Measurements from ENCODE around the gene TXLNA.
"Not testable (repeated sequence)": the region's sequence is repeated elsewhere in the genome, so short reads cannot be mapped to it uniquely, and the experiment has no call there.

The TXLNA gene

GRCh38 chr1:32159189-32159588, 20.3 kb upstream of the TXLNA start:
- Histone ChIP-seq H3K27ac (no peak overlapping the region), H3K4me2 (no peak overlapping the region), H3K9ac (no peak overlapping the region), H3K4me3 (no peak overlapping the region), H4K20me1 (peaks cover 22% of the 10 kb centered on the region), H3K9me3 (no peaks in the 10 kb centered on the region), H3K36me3 (peaks cover 98% of the 10 kb centered on the region), H3K4me1 (no peaks in the 10 kb centered on the region), H3K27me3 (no peaks in the 10 kb centered on the region)
- no peak for TF ChIP-seq Cebpa-rat (IDR thresholded peaks at IDR 0.05)

GRCh38 chr1:32163405-32163804, 16.1 kb upstream of the TXLNA start:
- Histone ChIP-seq H3K36me3 (peaks cover 96% of the 10 kb centered on the region), H3K27me3 (no peaks in the 10 kb centered on the region), H3K9ac (no peak overlapping the region), H3K9me3 (no peaks in the 10 kb centered on the region), H3K4me2 (no peak overlapping the region), H4K20me1 (no peaks in the 10 kb centered on the region), H3K4me1 (no peaks in the 10 kb centered on the region), H3K4me3 (no peak overlapping the region), H3K27ac (no peak overlapping the region)
- no peak for TF ChIP-seq Cebpa-rat (IDR thresholded peaks at IDR 0.05)

- H4K20me1 ChIP-seq, H3K4me3 ChIP-seq, H3K27ac ChIP-seq, H3K9ac ChIP-seq, H3K4me1 ChIP-seq, H3K4me2 ChIP-seq, H3K9me3 ChIP-seq, H3K27me3 ChIP-seq: not testable (repeated sequence)
- H3K36me3 ChIP-seq: peaks cover 96% of the 10 kb centered on the region
Observed at GRCh38 chr1:32165633-32166032, 13.8 kb upstream of the TXLNA start.

- Histone ChIP-seq H3K4me3 (no peak overlapping the region), H3K4me2 (no peak overlapping the region), H3K36me3 (peaks cover 94% of the 10 kb centered on the region), H3K9me3 (no peaks in the 10 kb centered on the region), H4K20me1 (no peaks in the 10 kb centered on the region), H3K9ac (no peak overlapping the region), H3K27ac (no peak overlapping the region), H3K27me3 (no peaks in the 10 kb centered on the region), H3K4me1 (peaks cover 16% of the 10 kb centered on the region)
- no peak for TF ChIP-seq Cebpa-rat (IDR thresholded peaks at IDR 0.05)
Observed at GRCh38 chr1:32170991-32171390, 8.5 kb upstream of the TXLNA start.

GRCh38 chr1:32172621-32173245, 6.7 kb upstream of the TXLNA start:
- H4K20me1 ChIP-seq: no peaks in the 10 kb centered on the region
- no peak overlapping the region for H3K27ac ChIP-seq
- H3K4me3 ChIP-seq: no peak overlapping the region
- no peak for TF ChIP-seq Cebpa-rat (IDR thresholded peaks at IDR 0.05)
- H3K9ac ChIP-seq: no peak overlapping the region
- no peaks in the 10 kb centered on the region for H3K27me3 ChIP-seq
- H3K4me2 ChIP-seq: peak overlapping the region; percentile 47
- H3K36me3 ChIP-seq: peaks cover 77% of the 10 kb centered on the region
- H3K4me1 ChIP-seq: peaks cover 16% of the 10 kb centered on the region
- H3K9me3 ChIP-seq: no peaks in the 10 kb centered on the region

GRCh38 chr1:32178380-32179192, 889 bp upstream of the TXLNA start:
- Histone ChIP-seq H3K36me3 (peaks cover 45% of the 10 kb centered on the region), H4K20me1 (peaks cover 36% of the 10 kb centered on the region), H3K27ac (peak overlapping the region; percentile 90; the same call in 1 of the 2 replicates), H3K4me2 (peak overlapping the region; percentile 95), H3K27me3 (no peaks in the 10 kb centered on the region), H3K4me1 (peaks cover 37% of the 10 kb centered on the region), H3K9ac (peak overlapping the region; percentile 96; the same call in 1 of the 2 replicates), H3K4me3 (peak overlapping the region; percentile 82; the same call in 1 of the 2 replicates), H3K9me3 (no peaks in the 10 kb centered on the region)
- no peak for TF ChIP-seq Cebpa-rat (IDR thresholded peaks at IDR 0.05)

GRCh38 chr1:32179193-32179442, 357 bp upstream of the TXLNA start:
- TF ChIP-seq Cebpa-rat (IDR thresholded peaks at IDR 0.05): no peak
- Histone ChIP-seq H4K20me1 (peaks cover 41% of the 10 kb centered on the region), H3K4me3 (peak overlapping the region; percentile 82), H3K9me3 (no peaks in the 10 kb centered on the region), H3K27ac (peak overlapping the region; percentile 90), H3K36me3 (peaks cover 45% of the 10 kb centered on the region), H3K9ac (peak overlapping the region; percentile 96), H3K4me2 (peak overlapping the region; percentile 95), H3K27me3 (no peaks in the 10 kb centered on the region), H3K4me1 (peaks cover 42% of the 10 kb centered on the region)

GRCh38 chr1:32180186-32181060, 948 bp downstream of the TXLNA start:
- TF ChIP-seq Cebpa-rat (IDR thresholded peaks at IDR 0.05): no peak
- peak overlapping the region; percentile 82 for H3K4me3 ChIP-seq
- peaks cover 52% of the 10 kb centered on the region for H3K4me1 ChIP-seq
- H3K4me2 ChIP-seq: peak overlapping the region; percentile 95
- H3K27ac ChIP-seq: peak overlapping the region; percentile 90
- no peaks in the 10 kb centered on the region for H3K9me3 ChIP-seq
- peaks cover 54% of the 10 kb centered on the region for H4K20me1 ChIP-seq
- H3K9ac ChIP-seq: peak overlapping the region; percentile 96
- peaks cover 45% of the 10 kb centered on the region for H3K36me3 ChIP-seq
- H3K27me3 ChIP-seq: no peaks in the 10 kb centered on the region

- Histone ChIP-seq H3K4me3 (peak overlapping the region; percentile 82), H3K4me1 (peaks cover 57% of the 10 kb centered on the region), H3K27ac (peak overlapping the region; percentile 90), H3K36me3 (peaks cover 51% of the 10 kb centered on the region), H4K20me1 (peaks cover 61% of the 10 kb centered on the region), H3K9ac (peak overlapping the region; percentile 96), H3K4me2 (peak overlapping the region; percentile 95), H3K9me3 (no peaks in the 10 kb centered on the region), H3K27me3 (no peaks in the 10 kb centered on the region)
- TF ChIP-seq Cebpa-rat (IDR thresholded peaks at IDR 0.05): no peak
Observed at GRCh38 chr1:32181065-32181464, 1.6 kb downstream of the TXLNA start.
